Ramos (cell line): Measurements from ENCODE around the gene EGFR.

Experiments used
- in situ Hi-C: fragments of 300-500 bp; cut with MboI; formaldehyde crosslinking; loops from one replicate; pipeline ENCODE4 v1.14.3; 2022; ENCODE audit warnings: low sequenced_read_pairs; ENCODE audit not compliant: unreplicated experiment

EGFR gene

GRCh38 chr7:55075464-55076021, 56.7 kb downstream of the EGFR start:
- in situ Hi-C loops: no loop called here

GRCh38 chr7:55077561-55078410, 59.0 kb downstream of the EGFR start:
- in situ Hi-C loops: no loop called here

DNA sequence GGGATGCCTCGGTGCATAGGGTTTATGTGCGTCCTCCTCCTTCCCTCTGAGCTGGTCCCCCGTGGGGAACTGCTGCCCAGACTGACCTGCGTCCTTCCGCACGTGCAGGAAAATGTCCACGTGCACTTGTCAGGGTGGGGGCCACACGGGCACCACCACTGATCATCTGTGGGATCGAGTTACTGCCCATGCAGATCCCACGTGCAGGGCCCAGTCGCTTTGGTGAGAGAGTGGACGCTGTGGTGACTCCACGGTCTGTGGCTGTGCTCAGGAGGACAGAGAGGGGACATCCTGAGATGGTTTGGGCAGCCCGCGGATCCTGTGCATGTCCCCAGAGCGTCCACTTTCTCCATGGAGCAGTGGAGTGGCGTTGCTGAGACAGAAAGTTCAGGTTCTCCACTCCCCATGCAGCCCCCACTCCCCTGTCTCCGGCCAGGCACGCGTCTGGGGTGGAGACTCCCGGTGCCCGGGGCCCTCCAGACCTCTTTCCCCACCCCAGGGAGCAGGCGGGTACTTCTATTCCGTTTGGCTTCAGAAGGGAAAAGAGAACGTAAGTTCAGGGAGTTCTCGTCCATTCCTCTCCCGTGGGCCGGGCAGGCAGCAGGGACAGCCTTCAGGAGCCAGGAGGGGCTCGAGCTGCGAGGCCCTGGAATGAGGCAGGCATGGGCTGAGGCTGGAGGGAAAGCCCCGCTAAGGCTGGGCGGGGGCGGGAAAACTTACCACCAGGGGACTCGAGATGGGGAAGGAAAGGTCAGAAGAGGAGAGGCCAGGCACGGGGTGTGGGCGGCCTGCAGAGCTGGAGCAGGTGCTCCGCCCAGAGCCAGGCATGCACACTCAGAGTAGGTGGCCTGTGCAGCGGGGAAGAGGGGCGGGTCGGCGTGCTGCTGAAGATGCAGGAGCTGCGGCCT, 59.9 kb downstream of the EGFR start:
- in situ Hi-C loops: no loop called here

DNA sequence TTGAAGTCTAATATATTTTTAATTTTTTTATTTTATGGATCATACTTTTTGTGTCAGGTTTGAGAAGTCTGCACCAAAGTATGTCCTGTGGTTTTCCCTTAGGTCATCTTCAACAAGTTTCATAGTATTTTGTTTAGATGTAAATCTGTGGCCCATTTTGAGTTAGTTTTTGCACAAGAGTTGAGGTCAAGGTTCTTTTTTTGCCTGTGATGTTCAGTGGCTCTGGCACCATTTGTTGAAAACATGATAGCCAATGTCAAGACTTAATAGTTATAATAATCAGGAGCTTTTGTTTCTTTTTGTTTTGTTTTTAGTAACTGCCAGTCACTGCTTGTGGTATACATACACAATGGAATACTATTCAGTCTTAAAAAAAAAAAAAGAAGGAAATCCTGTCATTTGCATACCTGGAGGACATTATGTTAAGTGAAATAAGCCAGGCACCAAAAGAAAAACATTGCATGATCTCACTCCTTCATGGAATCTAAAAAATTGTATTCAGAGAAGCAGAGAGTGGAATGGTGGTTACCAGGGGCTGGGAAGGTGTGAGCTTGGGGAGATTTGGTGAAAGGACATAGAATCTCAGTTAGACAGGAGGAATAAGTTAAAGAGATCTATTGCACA, 61.3 kb downstream of the EGFR start:
- in situ Hi-C loops: no loop called here

DNA sequence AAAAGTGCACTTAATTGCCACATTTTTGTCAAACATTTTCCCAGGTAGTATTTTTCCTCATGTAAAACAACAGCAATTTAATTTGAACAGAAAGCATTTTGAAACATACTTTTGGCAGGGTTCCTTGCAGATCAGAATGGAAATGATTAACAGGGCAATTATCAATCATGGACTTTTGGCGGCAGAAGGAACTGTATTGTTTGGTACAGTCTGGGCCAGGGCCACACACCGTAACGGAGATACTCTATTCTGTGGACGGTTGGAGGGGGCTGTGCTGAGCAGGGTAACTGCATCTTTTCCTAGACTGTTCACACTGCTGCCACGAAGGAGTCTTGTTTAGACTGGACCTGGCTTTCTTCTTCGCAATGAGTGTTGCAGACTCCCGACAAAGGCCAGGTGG, 62.3 kb downstream of the EGFR start:
- in situ Hi-C loops: no loop called here

GRCh38 chr7:55081472-55082227, 62.8 kb downstream of the EGFR start:
- in situ Hi-C loops: no loop called here

GRCh38 chr7:55082228-55082603, 63.4 kb downstream of the EGFR start:
- in situ Hi-C loops: no loop called here

- in situ Hi-C loops: no loop called here
Observed at GRCh38 chr7:55083206-55083605, 64.4 kb downstream of the EGFR start.

DNA sequence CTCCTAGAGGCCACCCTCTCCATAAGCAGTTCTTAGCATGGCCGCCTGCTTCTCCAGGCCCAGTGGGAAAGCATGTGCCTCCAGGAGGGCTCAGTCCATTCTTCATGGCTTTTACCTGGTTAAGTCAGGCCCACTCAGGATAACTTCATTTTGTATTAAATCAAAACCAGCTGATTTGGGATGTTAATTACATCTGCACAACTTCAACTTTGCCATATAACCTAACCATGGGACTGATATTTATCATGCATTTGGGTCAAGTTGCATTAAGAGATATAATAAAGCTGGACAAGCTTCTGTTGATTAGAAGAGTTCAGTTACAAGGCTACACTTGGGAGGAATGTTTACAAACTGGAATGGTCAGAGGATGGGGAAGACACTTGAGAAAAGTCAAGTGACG, 65.5 kb downstream of the EGFR start:
- in situ Hi-C loops: no loop called here

DNA sequence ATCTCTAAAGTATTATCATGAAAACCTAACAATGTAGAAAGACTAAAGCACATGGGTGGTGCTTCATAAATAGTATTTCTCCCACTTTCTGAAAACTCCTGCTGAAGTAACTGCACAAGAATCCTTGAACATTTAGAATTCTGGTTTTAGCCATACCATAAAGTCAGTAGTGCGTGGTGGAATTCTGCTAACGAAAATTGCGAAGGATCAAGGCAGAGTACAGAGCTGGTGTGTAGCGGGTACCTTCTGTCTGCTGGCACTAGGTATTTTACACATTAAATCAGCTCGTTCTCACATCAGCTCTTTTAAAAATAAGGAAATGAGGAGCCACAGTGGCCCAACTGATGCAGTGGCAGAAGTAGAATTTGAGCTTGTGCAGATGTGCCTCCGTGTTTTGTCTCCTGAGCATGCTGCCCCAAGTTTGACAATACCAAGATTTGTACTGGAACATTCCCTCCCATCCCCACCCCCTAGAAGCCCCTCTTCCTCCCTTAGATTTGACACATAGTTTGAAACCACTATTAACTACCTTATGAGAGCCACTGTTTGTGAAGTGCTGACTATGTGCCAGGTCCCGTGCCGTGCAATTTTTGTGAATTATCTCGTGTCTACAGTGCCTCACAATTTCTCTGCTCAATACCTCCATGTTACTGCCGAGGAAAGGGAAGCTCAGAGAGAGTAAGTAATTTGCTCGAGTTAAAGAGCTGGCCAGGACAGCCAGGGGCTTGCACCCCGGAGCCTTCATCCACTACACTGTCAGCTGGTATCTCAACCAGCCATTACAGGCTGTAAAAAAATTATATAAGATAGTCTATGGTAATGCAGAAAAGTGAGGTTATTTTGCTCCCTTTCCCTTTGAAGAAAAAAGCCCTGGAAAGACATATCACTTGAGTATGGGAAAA, 66.9 kb downstream of the EGFR start:
- in situ Hi-C loops: no loop called here

- in situ Hi-C loops: no loop called here
Observed at GRCh38 chr7:55086413-55087201, 67.8 kb downstream of the EGFR start.

DNA sequence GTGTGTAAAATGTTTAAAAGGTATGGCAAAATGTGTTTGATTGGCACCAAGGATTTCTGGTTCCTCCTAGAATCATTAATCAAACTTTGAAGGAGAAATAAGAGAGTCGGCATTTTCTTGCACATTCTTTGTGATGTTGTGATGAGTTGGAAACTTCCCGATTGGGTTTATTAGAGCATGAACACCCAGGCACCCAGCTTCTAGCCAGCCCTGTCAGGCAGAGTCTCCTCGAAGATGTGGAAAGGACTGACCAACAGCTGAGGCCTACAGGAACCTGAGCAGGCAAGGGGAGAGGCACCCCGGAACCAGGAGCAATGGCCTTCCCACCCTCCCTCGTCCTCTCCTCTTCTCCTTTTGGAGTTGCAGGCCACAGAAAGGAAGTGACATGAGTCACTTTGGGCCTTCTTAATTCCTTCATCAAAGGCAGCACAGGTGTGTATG, 68.7 kb downstream of the EGFR start:
- in situ Hi-C loops: no loop called here

- in situ Hi-C loops: no loop called here
Observed at GRCh38 chr7:55088107-55088506, 69.3 kb downstream of the EGFR start.

GRCh38 chr7:55088620-55089019, 69.8 kb downstream of the EGFR start:
- in situ Hi-C loops: no loop called here

DNA sequence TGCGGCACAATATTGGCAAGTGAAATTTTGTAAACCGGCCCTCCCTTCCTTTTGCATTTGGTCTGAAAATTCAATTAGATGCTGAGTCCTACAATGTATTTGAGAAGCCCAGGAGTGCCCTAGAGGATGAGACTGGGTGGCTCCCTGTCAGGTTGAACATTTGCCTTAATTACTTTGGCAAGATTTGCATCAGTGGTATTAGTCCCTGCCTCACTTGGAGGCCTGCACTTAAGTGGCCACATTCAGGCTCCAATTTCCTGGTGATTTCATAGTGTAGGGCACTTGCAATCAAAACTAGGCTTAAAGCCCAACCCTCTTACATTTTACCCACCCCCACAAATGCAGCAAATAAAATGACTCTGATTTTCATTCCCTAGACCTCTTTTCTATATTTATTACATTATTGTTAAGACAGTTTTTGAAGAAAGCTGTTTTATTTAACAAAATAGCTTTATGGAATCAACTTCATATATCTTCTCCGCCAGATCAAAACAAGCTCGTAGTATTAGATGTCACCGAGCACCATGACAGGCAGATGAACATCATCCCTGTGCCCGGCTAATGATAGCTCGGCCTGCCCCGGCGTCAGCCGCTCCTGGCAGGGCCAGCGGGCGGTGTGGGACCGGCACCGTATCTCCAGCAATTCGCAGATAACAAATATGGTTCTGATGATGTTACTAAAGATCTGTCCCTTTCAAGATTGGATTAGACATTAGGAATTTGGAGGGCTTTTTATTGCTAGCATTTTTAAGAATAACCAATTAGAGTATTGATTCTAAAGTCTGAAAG, 73.6 kb downstream of the EGFR start:
- in situ Hi-C loops: no loop called here

DNA sequence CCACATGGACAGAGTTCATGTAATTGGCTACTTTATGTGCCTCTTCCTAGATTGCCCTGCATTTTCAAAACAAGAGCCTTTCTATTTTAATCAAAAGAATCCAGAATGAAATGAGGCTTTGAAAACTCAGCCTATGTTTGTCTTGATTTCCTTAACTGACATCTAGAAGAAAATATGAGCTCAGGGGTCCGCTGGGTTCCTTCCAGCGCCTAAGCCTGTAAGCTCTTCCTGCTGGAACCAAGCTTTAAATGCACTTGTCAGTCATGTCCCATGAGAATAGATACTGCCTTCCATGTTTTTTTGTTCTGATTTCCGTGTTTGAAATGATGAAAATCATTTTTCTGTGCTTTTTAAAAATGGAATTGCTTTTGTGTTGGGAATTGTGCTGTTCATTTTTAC, 74.2 kb downstream of the EGFR start:
- in situ Hi-C loops: no loop called here

- in situ Hi-C loops: no loop called here
Observed at GRCh38 chr7:55093674-55094073, 74.9 kb downstream of the EGFR start.
